Peyer's patch (tissue), 4 donors: ENCODE data around the gene ATP2C1.

Experiments
- CTCF ChIP-seq, 6 experiments: fragments of 450-650 bp in 4 of 6; fragments of 200-600 bp in 2 of 6; sonication (generic) in 1 of 6; IDR thresholded peaks; one replicate each; pipeline ENCODE4 v1.5.1; 2017 to 2019; ENCODE audit warnings: antibody characterized with exemption in 6 of 6, mild to moderate bottlenecking in 3 of 6, moderate library complexity in 1 of 6
- POLR2A ChIP-seq, 2 donors: fragments of 450-650 bp; IDR thresholded peaks; one replicate each; pipeline ENCODE4 v1.5.1; 2017; ENCODE audit warnings: antibody characterized with exemption in 2 of 2, mild to moderate bottlenecking in 2 of 2, moderate library complexity in 2 of 2

- TF ChIP-seq CTCF (IDR thresholded peaks at IDR 0.05) (no peak), POLR2A (IDR thresholded peaks at IDR 0.05) (no peak)
Measured at GRCh38 chr3:130925628-130926027, 31.7 kb downstream of the ATP2C1 start.
